ENCODE data around the gene ARHGAP26. TPM values are rescaled to one million over a fixed set of nuclear protein-coding genes. Genes with fewer than 3 reads are reported as not detected.
"Not testable (repeated sequence)": the region's sequence is repeated elsewhere in the genome, so short reads cannot be mapped to it uniquely, and the experiment has no call there.

ARHGAP26 gene
- total RNA-seq, 1 experiment from 2014 or later, result 39.8 TPM

DNA sequence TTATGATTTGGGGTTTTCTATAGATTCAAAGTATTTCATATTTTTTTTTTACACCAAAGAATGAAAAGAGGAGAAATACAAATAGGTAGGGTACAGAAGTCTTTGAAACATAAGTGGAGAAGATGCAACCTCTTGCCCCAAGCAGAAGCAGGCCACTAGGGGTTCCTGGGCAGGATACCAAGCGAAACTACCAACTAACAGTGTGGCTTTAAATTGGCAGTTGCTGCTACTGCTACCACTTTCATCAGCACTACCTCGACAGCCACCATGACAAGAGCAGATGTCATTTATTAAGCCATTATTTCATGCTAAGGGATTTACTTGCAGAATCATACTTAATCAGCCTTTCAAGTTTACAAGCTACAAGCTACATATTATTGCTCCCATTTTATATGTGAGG lies 345.2 kb downstream of the ARHGAP26 start:
- H3K27me3 ChIP-seq (ENCODE audit: low read length), result no peaks in the 10 kb centered on the region
- no peak overlapping the region for H3K9ac ChIP-seq (ENCODE audit: low read length)
- peak overlapping the region; percentile 98 for H3K27ac ChIP-seq (ENCODE audit: low read length)
- no peaks in the 10 kb centered on the region for H3K36me3 ChIP-seq (ENCODE audit: insufficient read depth, low read length)
- no peak overlapping the region for H3K4me2 ChIP-seq (ENCODE audit: low read depth, low read length, poor library complexity, severe bottlenecking)
- no peaks in the 10 kb centered on the region for H4K20me1 ChIP-seq (ENCODE audit: insufficient read depth, low read depth, low read length)
- H3K9me3 ChIP-seq (ENCODE audit: low read length), result no peaks in the 10 kb centered on the region
- no peak overlapping the region for H2AFZ ChIP-seq (ENCODE audit: low read length)
- no peak for DNase-seq
- peaks cover 100% of the 10 kb centered on the region for H3K4me1 ChIP-seq (ENCODE audit: low read length)
- H3K79me2 ChIP-seq (ENCODE audit: low read length), result no peaks in the 10 kb centered on the region
- no peak overlapping the region for H3K4me3 ChIP-seq (ENCODE audit: low read length)
- no peaks in the 10 kb centered on the region for H3K9me2 ChIP-seq (replicated peaks; ENCODE audit: insufficient read depth, low read length)

GRCh38 chr5:143116814-143117213 lies 346.6 kb downstream of the ARHGAP26 start:
- peak; percentile 74 for DNase-seq
- peak overlapping the region; percentile 49 for H2AFZ ChIP-seq (ENCODE audit: low read length)
- no peaks in the 10 kb centered on the region for H3K9me2 ChIP-seq (replicated peaks; ENCODE audit: insufficient read depth, low read length)
- H3K27me3 ChIP-seq (ENCODE audit: low read length), result no peaks in the 10 kb centered on the region
- H3K27ac ChIP-seq (ENCODE audit: low read length), result peak overlapping the region; percentile 98
- peak overlapping the region; percentile 46 for H3K4me2 ChIP-seq (ENCODE audit: low read depth, low read length, poor library complexity, severe bottlenecking)
- peaks cover 9% of the 10 kb centered on the region; the same call in 1 of the 2 replicates for H3K79me2 ChIP-seq (ENCODE audit: low read length)
- H3K4me1 ChIP-seq (ENCODE audit: low read length), result peaks cover 100% of the 10 kb centered on the region
- no peaks in the 10 kb centered on the region for H3K9me3 ChIP-seq (ENCODE audit: low read length)
- no peaks in the 10 kb centered on the region for H4K20me1 ChIP-seq (ENCODE audit: insufficient read depth, low read depth, low read length)
- H3K36me3 ChIP-seq (ENCODE audit: insufficient read depth, low read length), result no peaks in the 10 kb centered on the region
- H3K9ac ChIP-seq (ENCODE audit: low read length), result peak overlapping the region; percentile 54
- H3K4me3 ChIP-seq (ENCODE audit: low read length), result 0 out of 2 replicates have a peak overlapping the region, but pooled peaks have one; percentile 3

DNA sequence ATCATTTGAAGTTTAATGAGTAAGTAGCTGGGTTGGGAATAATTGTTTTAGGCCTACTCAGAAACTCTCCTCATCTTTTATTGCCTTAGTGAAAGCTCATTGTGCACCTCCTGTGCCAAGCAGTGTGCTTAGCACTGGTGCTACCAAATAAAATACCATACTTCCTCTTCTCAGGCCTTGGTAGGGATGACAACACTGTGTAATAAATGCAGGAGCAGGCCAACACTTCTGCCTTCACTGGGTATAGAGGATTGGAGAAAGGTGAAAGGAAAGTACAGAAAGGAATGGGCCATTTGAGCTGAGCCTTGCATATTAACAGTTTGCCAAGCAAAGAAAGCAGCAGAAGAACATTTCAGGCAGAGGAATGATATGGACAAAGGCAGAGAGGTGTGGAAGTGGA lies 347.6 kb downstream of the ARHGAP26 start:
- H3K4me1 ChIP-seq (ENCODE audit: low read length), result peaks cover 100% of the 10 kb centered on the region
- peak overlapping the region; percentile 46 for H3K4me2 ChIP-seq (ENCODE audit: low read depth, low read length, poor library complexity, severe bottlenecking)
- H3K9me3 ChIP-seq (ENCODE audit: low read length), result no peaks in the 10 kb centered on the region
- no peak overlapping the region for H2AFZ ChIP-seq (ENCODE audit: low read length)
- no peaks in the 10 kb centered on the region for H3K9me2 ChIP-seq (replicated peaks; ENCODE audit: insufficient read depth, low read length)
- no peaks in the 10 kb centered on the region for H4K20me1 ChIP-seq (ENCODE audit: insufficient read depth, low read depth, low read length)
- no peak overlapping the region for H3K4me3 ChIP-seq (ENCODE audit: low read length)
- peak overlapping the region; percentile 98 for H3K27ac ChIP-seq (ENCODE audit: low read length)
- H3K9ac ChIP-seq (ENCODE audit: low read length), result peak overlapping the region; percentile 69
- no peaks in the 10 kb centered on the region for H3K36me3 ChIP-seq (ENCODE audit: insufficient read depth, low read length)
- no peaks in the 10 kb centered on the region for H3K27me3 ChIP-seq (ENCODE audit: low read length)
- H3K79me2 ChIP-seq (ENCODE audit: low read length), result peaks cover 19% of the 10 kb centered on the region
- DNase-seq, result no peak

DNA sequence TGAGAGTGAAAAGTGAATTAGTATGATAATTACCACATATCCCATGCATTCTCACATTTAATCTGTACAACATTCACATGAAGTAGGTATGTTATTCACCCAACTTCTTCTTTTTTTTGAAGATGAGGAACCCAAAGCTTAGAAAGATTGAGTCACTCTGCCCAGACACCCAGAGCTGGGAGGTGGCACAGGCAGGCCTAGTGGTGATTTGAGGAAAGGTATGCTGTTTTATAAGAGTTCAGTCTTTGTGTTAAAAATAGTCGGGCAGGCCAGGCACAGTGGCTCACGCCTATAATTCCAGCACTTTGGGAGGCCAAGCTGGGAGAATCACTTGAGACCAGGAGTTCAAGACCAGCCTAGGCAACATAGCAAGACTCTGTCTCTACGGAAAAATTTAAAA lies 348.0 kb downstream of the ARHGAP26 start:
- peak; percentile 90 for DNase-seq
- Histone ChIP-seq H3K4me3 (ENCODE audit: low read length) (no peak overlapping the region), H3K79me2 (ENCODE audit: low read length) (peaks cover 23% of the 10 kb centered on the region), H3K27ac (ENCODE audit: low read length) (peak overlapping the region; percentile 98), H4K20me1 (ENCODE audit: insufficient read depth, low read depth, low read length) (no peaks in the 10 kb centered on the region), H3K4me1 (ENCODE audit: low read length) (peaks cover 100% of the 10 kb centered on the region), H3K9me3 (ENCODE audit: low read length) (no peaks in the 10 kb centered on the region), H3K4me2 (ENCODE audit: low read depth, low read length, poor library complexity, severe bottlenecking) (peak overlapping the region; percentile 46), H3K9ac (ENCODE audit: low read length) (peak overlapping the region; percentile 69), H3K9me2 (replicated peaks; ENCODE audit: insufficient read depth, low read length) (no peaks in the 10 kb centered on the region), H3K27me3 (ENCODE audit: low read length) (no peaks in the 10 kb centered on the region), H2AFZ (ENCODE audit: low read length) (no peak overlapping the region), H3K36me3 (ENCODE audit: insufficient read depth, low read length) (no peaks in the 10 kb centered on the region)

- H3K4me3 ChIP-seq (ENCODE audit: low read length), result peak overlapping the region; percentile 47; the same call in 1 of the 2 replicates
- H2AFZ ChIP-seq (ENCODE audit: low read length), result peak overlapping the region; percentile 40; the same call in 1 of the 2 replicates
- H4K20me1 ChIP-seq (ENCODE audit: insufficient read depth, low read depth, low read length); H3K9me3 ChIP-seq (ENCODE audit: low read length); H3K36me3 ChIP-seq (ENCODE audit: insufficient read depth, low read length); DNase-seq; H3K27me3 ChIP-seq (ENCODE audit: low read length); H3K9me2 ChIP-seq (replicated peaks; ENCODE audit: insufficient read depth, low read length): not testable (repeated sequence)
- peak overlapping the region; percentile 98 for H3K27ac ChIP-seq (ENCODE audit: low read length)
- peaks cover 25% of the 10 kb centered on the region for H3K79me2 ChIP-seq (ENCODE audit: low read length)
- peak overlapping the region; percentile 69 for H3K9ac ChIP-seq (ENCODE audit: low read length)
- peak overlapping the region; percentile 68 for H3K4me2 ChIP-seq (ENCODE audit: low read depth, low read length, poor library complexity, severe bottlenecking)
- H3K4me1 ChIP-seq (ENCODE audit: low read length), result peaks cover 100% of the 10 kb centered on the region
Measured at GRCh38 chr5:143118818-143119217, 348.6 kb downstream of the ARHGAP26 start.

DNA sequence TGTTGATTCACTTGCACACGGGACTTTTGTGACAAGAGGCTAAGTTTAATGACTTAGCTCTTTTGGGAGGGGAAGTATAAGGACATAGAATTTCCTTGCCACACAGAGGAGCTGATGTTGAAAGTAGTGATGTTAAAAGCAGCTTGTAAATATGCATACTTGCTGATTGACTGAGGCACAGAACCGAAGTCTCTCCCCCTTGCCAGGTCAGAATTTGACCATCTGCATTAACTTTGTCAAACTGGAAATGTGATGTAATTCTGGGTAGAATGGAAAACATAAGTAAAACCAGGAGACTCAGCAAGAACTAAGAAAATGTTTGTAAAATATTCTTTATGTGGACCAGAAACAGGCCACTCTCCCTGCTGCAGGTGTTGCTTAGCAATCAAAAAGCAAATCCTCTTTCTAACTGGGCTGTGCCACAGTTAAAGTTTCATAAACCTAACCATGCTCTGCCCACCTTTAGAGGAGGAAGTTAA lies 349.2 kb downstream of the ARHGAP26 start:
- DNase-seq, result peak; percentile 89
- Histone ChIP-seq H3K9ac (ENCODE audit: low read length) (peak overlapping the region; percentile 69), H3K27me3 (ENCODE audit: low read length) (no peaks in the 10 kb centered on the region), H3K4me2 (ENCODE audit: low read depth, low read length, poor library complexity, severe bottlenecking) (peak overlapping the region; percentile 68), H3K9me3 (ENCODE audit: low read length) (no peaks in the 10 kb centered on the region), H3K36me3 (ENCODE audit: insufficient read depth, low read length) (no peaks in the 10 kb centered on the region), H3K27ac (ENCODE audit: low read length) (peak overlapping the region; percentile 98), H3K4me1 (ENCODE audit: low read length) (peaks cover 100% of the 10 kb centered on the region), H3K4me3 (ENCODE audit: low read length) (peak overlapping the region; percentile 47; the same call in 1 of the 2 replicates), H3K9me2 (replicated peaks; ENCODE audit: insufficient read depth, low read length) (no peaks in the 10 kb centered on the region), H4K20me1 (ENCODE audit: insufficient read depth, low read depth, low read length) (no peaks in the 10 kb centered on the region), H2AFZ (ENCODE audit: low read length) (peak overlapping the region; percentile 40; the same call in 1 of the 2 replicates), H3K79me2 (ENCODE audit: low read length) (peaks cover 25% of the 10 kb centered on the region)

DNA sequence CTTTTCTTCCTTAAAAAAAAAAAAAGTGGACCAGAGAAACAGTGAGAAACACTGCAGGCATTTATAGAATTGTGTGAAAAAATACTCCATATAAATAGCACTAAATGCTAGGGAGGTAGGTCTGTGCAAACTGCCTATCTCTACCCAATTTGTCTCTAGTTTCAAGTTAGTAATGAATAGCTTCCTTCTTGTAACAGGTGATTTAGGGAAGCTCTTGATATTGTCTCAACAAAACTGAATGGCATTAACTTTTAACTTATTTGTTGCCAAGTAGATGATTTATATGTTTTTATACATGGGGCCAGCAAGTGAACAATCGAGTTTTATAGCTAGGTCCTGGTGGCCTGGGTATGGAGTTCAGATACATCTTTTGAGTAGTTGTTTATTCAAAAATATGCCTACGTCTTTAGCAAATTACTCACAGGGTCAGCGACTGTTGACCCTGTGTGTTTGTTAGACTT lies 349.7 kb downstream of the ARHGAP26 start:
- Histone ChIP-seq H3K9ac (ENCODE audit: low read length) (peak overlapping the region; percentile 69), H3K4me2 (ENCODE audit: low read depth, low read length, poor library complexity, severe bottlenecking) (peak overlapping the region; percentile 68), H3K9me2 (replicated peaks; ENCODE audit: insufficient read depth, low read length) (no peaks in the 10 kb centered on the region), H3K4me1 (ENCODE audit: low read length) (peaks cover 100% of the 10 kb centered on the region), H3K27ac (ENCODE audit: low read length) (peak overlapping the region; percentile 98), H3K27me3 (ENCODE audit: low read length) (no peaks in the 10 kb centered on the region), H3K4me3 (ENCODE audit: low read length) (peak overlapping the region; percentile 47), H4K20me1 (ENCODE audit: insufficient read depth, low read depth, low read length) (no peaks in the 10 kb centered on the region), H3K9me3 (ENCODE audit: low read length) (no peaks in the 10 kb centered on the region), H3K79me2 (ENCODE audit: low read length) (peaks cover 27% of the 10 kb centered on the region), H3K36me3 (ENCODE audit: insufficient read depth, low read length) (no peaks in the 10 kb centered on the region), H2AFZ (ENCODE audit: low read length) (no peak overlapping the region)
- peak; percentile 84 for DNase-seq

DNA sequence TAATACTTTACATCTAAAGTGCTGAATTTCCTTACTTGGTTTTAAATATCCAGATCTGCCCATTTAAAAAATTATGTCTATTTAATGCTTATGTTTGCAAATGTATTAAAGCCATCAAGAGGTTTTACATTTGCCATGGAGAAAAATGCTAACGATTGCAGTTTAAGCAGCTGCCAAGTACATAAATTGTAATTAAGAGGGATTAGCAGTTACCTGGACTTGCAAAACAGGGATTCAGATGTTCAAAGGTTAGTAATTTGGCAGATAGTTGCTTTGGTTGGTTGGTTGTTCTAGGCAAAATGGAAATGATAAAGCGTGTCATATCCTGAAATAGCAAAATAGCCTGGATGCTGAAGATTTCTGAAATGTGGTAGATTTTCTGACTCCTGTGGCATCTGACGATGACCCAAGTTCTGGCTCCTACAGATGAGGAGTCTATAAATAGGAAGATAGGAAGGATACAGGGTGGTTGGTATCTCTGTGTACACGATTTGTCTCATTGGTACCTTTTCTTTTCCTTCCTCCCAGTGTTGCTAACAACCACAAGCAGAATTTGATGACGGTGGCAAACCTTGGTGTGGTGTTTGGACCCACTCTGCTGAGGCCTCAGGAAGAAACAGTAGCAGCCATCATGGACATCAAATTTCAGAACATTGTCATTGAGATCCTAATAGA lies 350.4 kb downstream of the ARHGAP26 start:
- H3K4me3 ChIP-seq (ENCODE audit: low read length), result peak overlapping the region; percentile 47
- H3K9me2 ChIP-seq (replicated peaks; ENCODE audit: insufficient read depth, low read length), result no peaks in the 10 kb centered on the region
- H3K4me2 ChIP-seq (ENCODE audit: low read depth, low read length, poor library complexity, severe bottlenecking), result peak overlapping the region; percentile 68
- no peaks in the 10 kb centered on the region for H3K9me3 ChIP-seq (ENCODE audit: low read length)
- H3K36me3 ChIP-seq (ENCODE audit: insufficient read depth, low read length), result no peaks in the 10 kb centered on the region
- H2AFZ ChIP-seq (ENCODE audit: low read length), result no peak overlapping the region
- peaks cover 33% of the 10 kb centered on the region for H3K79me2 ChIP-seq (ENCODE audit: low read length)
- H4K20me1 ChIP-seq (ENCODE audit: insufficient read depth, low read depth, low read length), result no peaks in the 10 kb centered on the region
- peak overlapping the region; percentile 98 for H3K27ac ChIP-seq (ENCODE audit: low read length)
- no peaks in the 10 kb centered on the region for H3K27me3 ChIP-seq (ENCODE audit: low read length)
- peaks cover 100% of the 10 kb centered on the region for H3K4me1 ChIP-seq (ENCODE audit: low read length)
- peak overlapping the region; percentile 69 for H3K9ac ChIP-seq (ENCODE audit: low read length)
- DNase-seq, result peak; percentile 89

All from Karpas-422 (cell line).